GM18507 (cell line): ENCODE results near the gene RSPH1.

Experiments used
- DNase-seq: peaks from one replicate; pipeline ENCODE4 v3.0.0; 2011; ENCODE audit warnings: low read depth; ENCODE audit not compliant: insufficient read length; ENCODE audit errors: extremely low spot score
- FAIRE-seq: peaks from 2 replicates; lab custom pipeline; 2011; peaks lifted over from hg19 to GRCh38; lab: Jason Lieb, UNC

Gene RSPH1

DNA sequence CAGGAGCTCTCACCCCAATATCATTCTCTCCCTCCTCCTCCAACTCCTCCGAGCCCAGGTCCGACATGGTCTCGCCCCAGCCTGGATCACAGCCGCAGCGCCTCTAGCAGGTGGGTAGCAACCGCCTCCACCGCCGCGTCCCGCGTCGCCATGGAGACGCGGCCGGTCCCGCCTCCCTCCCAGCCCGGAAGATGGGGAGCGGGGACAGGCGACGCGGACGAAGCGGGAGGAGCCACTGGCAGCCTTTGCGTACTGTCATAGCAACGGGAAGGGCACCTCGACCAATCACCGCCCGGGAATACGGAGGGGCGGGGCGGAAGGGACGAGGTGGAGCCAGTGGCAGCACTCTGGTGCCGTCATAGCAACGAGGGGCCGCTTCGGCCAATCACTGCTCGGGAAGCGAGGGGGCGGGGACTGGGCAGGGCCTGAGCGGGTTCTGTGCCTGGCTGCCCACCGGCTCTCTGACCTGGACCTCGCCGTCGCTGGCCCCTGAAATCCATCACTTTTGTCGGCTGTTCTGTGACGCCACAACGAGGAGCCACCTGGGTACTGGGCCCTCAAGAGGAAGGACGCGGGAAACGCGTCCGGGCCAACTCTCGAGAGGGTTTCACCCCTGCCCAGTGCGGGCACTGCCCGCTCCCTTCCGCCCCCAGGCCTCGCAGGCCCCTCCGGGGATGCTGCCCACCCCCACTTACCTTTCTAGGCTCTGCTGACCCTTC, at the start of gene RSPH1:
Gene RSPH1 (minus strand): TSS at position 105 of the 719 bp plus-strand sequence. CDS start 38 bp downstream, at position 67.
- DNase-seq (peak; percentile 94), FAIRE-seq (peak; percentile 99)

DNA sequence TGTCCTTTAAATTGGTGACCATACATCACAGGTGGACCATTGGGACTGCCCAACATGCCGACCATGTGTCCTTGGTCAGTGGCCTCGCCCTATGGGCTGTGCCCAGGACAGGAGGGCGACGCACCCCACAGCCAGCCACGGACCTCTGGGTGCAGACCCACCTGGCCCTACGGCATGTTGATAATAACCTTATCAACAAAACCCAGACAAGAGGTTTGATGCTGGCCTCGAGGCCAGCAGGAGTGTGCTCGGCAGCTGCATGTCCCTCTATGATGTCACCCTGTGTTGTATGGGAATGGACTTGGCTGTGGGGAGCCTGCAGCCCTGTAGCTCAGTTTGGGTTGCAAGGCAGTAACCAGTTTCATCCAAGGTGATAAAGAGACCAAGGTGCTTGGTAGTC, 49.7 kb upstream of the RSPH1 start:
- DNase-seq = no peak

DNA sequence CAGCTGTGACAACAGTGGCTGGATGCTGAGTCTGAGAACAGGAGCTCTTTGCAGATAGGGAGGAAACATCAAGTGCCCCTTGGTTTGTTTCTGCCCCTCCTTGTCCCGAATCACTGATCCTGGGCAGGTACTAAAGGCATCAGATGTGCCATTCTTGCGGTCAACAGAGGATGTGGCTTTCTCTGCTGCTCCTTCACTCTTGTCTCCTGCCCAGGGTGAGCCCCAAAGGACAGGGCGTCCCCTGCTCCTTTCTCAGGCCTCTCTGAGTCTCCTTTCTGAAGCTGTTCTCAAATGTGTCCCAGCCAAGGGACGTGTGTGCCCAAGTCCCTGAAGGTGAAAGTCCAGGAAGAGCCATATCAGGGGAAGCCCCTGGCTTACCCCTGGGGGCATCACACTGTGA, 49.3 kb upstream of the RSPH1 start:
- DNase-seq (no peak), FAIRE-seq (no peak)

More for the DNA sequence above, 49.7 kb upstream of the RSPH1 start:
- no peak for FAIRE-seq

DNA sequence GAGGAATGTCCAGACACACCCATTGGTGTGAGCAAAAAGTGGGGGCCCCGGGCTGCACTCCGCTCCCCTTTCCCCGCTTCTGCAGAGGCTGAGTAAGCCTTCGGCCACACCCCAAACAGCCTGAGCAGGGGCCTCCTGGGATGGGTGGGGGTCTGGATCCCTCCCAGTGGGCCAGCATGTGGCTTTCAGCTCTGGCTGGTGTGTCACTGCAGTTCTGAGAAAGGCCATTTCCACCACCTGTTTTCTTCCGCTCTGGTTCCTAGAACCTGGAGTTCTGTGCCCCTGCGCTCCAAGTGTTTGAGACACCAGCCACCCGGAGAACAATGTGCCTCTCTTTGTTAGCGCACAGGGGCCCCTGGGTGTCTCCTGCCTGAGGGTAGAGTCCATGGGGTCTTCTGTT, 48.5 kb upstream of the RSPH1 start:
- FAIRE-seq (no peak), DNase-seq (no peak)

DNA sequence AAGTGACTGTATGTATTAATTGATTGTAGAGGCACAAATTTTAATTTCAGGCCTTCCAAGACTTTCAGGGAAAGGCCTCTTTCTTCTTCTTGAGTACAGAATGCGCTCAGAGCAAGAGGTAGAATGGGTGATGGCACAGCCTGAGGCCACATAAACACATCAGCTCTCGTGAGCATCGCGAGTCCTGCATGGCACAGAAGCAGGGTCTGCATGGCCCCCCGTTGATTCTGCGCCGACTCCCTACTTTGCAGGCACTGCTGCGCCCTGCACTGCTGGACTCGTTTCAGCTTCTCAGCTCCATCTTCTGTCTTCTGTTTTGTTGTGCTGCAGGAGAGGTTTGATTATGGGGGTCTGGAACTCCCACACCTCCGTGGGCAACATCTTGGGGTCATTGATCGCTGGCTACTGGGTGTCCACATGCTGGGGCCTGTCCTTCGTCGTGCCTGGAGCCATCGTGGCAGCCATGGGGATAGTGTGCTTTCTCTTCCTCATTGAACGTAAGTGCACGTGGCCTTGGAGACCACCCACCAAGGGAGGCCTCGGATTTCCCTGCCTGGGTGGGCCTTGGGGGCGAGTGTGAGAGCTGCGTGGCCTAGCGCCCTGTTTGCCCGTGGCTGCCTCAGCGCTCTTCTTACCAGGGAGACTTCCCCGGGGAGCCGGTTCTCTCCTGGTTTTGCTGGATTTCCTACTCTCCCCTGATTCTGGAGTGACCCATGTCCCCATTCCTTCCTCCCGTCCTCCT, 47.3 kb upstream of the RSPH1 start:
- FAIRE-seq (no peak), DNase-seq (no peak)

DNA sequence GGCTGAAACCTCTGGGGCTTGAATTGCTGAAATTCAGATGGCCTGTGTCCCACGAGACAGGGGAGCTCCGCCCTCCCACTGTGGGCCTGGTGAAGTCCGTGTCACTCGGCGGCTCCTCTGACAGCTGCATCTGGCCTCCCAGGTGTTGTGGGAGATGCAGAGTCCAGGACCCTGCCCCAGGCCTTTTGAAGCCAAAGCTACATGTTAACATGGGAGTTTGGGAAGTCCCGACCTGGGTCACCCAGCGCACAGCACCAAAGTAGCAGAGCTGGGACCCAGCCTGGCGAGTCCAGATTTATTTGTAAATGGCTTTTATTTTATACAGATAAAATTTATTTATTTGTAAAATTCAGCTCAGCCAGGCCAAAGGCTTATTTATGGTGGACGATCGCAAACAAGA, 46.6 kb upstream of the RSPH1 start:
- FAIRE-seq = no peak
- DNase-seq = no peak

DNA sequence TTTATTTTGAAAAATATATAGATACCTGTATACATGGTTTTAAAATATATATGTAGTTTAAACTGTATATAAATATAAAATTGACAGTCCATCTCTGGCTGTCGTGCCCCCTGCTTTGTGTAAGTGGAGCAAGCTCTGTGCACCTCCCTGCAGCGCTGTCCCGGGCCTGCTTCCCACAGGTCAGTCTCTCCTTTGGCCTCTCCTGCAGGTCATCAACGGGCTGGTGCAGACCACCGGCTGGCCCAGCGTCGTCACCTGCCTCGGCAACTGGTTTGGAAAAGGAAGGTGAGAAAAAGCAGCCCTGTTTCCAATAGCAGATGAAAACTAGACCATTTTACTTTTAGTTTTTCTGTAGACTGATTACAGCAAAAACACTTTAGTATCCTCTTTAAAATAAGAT, 46.2 kb upstream of the RSPH1 start:
- FAIRE-seq = no peak
- no peak for DNase-seq

DNA sequence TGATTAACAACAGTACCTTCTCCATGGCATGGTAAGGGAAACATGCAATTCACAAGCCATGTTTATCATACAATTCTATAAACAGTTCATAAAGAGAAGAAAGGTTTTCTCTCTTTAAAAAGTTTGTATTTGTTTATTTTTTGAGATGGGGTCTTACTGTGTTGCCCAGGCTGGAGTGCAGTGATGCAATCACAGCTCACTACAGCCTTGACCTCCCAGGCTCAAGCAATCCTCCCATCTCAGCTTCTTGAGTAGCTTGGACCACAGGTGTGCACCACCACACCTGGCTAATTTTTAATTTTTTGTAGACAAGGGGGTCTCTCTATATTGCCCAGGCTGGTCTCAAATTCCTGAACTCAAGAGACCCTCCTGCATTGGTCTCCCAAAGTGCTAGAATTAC, 45.6 kb upstream of the RSPH1 start:
- no peak for DNase-seq
- FAIRE-seq = no peak

DNA sequence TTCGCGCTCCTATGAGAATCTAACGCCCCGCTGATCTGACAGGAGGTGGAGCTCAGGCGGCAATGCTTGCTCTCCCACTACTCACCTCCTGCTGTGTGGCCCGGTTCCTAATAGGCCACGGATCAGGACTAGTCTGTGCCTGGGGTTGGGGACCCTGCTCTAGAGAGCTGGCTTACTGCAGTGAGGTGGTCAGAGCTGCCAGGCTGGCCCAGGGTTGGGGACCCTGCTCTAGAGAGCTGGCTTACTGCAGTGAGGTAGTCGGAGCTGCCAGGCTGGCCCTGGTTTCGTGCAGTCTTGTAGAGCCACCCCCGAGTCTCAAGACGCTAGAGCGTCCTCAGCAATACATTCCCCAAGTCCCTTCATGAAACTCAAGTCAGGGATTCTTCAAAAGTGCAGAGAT, 45.1 kb upstream of the RSPH1 start:
- no peak for FAIRE-seq
- DNase-seq = no peak

DNA sequence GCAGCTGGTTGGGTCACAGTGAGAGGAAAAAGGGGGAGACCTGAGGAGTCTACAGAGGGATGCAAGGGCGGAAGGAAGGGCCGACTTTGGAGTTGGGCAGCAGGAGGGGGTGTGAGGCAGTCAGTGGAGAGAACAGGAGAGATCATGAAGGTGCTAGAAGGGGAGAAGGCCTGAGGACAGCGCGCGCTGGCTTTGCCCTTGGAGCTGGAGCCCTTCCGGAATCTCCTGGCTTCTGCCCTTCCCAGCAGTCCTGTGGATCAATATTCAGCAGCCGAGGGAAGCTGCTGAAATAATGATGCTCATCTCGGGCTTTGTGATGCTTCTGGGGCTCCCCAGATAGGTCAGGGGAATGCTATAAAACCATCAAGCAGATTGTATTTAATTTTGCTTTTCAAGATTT, 44.4 kb upstream of the RSPH1 start:
- DNase-seq (no peak), FAIRE-seq (no peak)

DNA sequence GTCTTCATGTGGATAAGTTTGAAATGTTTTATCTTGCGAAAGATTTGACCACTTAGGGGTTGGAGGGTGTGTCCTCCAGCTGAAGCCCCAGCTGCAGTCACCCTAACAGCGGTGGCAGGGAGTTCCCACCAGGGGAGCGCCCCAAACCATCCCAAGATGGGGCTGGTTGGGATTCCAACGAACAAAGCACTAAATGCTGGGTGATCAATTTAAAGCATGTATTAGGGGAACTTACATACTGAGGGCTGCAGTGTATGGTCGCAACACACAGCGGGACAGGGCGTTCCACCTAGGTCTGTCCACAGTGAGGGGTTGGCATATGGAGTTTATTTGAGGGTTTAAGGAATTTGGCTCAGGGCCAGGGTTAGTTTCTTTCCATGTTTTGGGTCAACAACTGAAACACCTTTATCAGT, 43.9 kb upstream of the RSPH1 start:
- no peak for DNase-seq
- no peak for FAIRE-seq

DNA sequence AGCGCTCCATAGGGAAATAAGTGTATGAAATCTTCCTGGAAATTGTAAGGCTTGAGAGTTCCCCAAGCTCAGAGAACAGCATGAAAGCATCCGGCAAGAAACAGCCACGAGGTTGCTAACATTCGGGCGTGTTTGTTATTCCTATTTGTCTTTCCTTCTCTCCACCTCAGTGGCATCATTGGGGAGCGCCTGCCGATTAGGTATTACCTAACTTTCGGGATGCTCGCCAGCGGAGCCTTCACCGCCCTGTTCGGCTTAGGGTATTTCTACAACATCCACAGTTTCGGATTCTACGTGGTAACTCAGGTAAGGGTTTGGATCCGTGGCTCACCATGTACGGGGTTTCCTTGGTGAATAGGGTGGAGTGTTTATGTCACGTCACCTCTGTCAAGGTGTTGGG, 43.3 kb upstream of the RSPH1 start:
- DNase-seq = no peak
- FAIRE-seq = no peak

DNA sequence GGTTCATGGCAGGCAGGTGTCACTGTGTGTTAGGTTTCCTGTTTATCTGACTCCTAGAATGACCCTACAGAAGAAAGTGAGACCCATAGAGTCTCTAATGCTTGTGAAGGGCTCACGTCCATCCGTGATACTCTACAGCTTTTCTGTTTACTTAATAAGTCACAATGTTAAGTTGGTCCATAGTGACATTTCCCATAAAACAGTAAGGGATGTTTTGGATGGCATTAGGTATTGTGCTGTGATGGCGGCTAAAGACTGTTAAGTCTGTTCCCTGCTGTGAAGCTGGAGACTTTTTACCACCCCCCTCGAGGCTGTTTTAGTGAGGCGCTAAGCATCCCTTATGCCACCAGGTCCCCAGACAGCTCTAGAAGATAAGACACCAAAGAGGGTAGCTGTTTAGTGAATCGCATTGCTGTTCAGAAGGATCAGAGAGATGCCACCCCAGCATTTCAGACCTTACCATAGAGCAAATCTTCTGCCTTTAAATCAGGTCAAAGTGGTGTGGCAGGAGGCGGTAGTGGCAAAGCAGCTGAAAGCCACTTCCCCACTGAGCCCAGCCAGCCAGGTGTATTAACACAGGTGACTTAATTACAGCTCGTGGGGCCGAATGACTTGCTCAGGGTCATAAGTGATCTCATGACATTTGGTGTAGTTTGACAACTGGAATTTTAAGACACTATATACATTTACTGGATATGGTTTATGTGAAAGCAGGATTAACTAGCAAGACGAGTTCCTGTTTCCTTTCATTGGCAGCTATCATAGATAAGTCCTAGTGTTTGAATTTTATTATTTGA, 42.7 kb upstream of the RSPH1 start:
- no peak for FAIRE-seq

DNA sequence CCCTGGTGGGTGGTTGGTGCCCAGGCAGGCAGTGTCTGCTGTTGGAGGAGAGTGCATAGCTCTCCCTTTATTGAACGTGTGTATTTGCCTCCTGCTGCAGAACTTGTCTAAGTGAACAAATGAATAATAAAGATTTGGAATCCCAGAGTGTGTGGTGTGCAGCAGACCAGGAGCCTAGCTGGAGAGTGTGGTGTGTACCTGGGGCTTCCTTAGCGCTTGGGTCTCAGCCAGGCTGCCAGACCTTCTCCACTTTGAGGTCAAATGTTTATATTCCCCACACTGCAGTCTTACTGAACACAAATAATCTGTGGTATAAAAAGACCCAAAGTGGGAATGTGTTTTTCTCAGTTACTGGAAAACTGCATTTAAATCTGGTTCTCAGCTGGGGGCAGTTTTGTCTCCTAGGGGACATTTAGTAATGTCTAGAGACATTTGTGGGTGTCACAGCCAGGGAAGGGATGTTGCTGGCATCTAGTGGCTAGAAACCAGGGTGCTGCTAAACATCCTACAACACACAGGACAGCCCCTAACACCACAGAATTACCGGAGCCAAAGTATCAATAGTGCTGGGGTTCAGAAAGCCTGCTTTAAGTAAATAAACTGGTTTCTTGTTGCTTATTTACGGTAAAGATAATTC, 41.2 kb upstream of the RSPH1 start:
- DNase-seq (no peak), FAIRE-seq (peak; percentile 5)

More for the DNA sequence above, 42.7 kb upstream of the RSPH1 start:
- DNase-seq = no peak

DNA sequence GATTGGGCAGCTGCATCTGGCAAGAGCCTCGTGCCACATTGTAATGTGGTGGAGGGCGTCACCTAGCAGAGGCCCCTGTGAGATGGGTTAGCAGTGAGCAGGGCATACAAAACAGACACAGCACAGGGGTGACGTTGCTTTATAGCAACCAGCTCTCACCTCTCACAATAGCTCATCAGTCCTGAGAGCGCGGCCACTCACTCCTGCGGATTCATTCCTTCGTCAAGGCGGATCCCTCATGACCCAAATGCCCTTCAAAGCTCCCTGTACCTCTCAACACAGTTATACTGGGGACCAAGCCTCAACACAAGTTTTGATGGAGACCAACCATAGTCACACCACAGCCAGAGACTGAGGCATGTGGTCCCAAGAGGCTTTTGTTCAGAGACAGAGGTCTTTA, 40.6 kb upstream of the RSPH1 start:
- no peak for FAIRE-seq
- no peak for DNase-seq

DNA sequence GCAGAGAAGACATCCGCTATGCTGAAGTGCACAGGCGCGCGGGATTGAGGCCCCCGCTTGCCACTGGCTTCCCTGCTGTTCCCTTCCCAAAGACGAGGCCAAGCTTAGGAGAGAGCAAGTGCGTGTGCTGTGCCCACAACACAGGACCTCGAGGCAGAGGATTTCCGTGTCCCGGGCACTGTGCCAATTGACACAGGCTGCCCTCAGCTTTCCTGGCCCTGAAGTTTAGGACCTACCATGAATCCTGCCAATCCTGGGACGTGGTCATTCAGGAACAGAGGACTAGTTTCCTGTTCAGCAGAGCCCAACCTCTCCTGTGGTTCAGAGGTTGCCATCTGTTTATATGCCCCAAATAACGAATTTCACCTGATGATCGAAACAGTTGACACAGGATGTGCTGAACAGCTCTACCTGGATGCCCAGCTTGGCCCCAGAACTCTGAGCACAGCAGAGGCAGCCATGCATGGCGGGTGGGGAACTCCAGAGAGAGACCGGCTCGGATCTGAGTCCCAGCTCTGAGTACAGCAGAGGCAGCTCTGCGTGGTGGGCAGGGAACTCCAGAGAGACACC, 39.7 kb upstream of the RSPH1 start:
- peak; percentile 90 for FAIRE-seq
- DNase-seq = no peak

DNA sequence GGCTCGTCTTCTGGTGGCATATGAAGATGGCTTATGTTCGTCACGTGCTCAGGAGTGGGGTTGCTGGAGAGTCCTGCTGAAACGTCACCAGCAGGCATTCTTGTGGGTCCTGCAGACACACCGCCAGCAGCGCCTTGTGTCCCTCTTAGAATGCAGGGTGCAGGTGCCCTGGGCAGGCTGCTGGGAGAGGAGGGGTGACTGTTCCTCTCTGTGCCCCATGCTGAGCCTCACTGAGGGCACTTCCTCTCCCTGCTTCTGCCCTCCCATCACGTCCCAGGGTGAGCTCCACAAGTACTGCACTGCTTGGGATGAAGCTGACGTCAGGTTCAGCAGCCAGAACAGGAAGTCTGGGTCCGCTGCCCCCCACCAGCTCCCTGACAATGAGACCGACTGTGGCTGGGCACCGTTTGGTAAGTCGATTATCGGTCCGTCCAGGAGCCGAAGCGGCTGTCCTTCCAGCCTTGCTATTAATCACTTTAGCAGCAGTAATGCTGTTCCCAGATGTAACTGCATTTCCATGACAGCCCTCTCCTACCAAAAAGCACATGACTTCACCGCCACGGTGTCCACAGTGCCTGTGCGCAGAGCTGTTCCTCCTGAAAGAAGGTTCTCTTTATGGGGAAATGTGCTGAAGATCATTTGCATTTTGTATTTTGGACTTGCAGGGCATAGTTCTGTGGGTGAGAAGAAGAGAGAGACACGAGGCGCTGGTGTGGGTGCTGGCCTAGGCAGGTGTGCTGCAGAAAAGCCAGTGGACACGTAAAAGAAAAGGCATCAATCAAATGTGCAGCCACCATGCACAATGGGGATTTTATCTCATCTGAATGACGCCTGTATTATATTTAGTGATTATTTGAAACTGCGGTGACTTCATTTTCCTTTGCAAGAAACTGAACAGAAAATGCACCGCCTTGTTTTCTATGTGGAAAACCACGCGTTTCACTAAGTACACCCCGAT, 38.7 kb upstream of the RSPH1 start:
- FAIRE-seq (peak; percentile 72), DNase-seq (no peak)

DNA sequence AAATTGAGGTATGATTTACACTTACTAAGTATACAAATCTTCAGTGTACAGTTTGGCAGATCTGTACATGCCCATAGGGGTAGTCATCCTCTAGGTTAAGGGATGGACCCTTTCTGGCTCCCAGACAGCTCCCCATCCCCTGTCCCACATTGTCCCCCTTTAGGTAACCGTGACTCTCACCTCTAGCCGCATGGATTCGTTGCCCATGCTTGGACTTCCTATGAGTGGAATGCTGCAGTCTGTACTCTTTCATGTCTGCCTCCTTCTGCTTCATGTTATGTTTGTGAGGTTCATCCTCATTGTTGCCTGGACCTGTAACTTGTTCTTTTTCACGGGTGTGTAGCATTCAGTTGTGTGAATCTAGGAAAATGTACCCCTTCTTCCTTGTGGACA, 37.9 kb upstream of the RSPH1 start:
- FAIRE-seq (no peak), DNase-seq (no peak)
